NCI-H524 (cell line): Measurements from ENCODE around the gene LRIG3.
"Not testable (repeated sequence)": the region's sequence is repeated elsewhere in the genome, so short reads cannot be mapped to it uniquely, and the experiment has no call there.

Source experiments
- DNase-seq, 2 experiments: peaks; one replicate each; lab custom pipeline; 2025; lab: John Stamatoyannopoulos, UW

The LRIG3 gene

GRCh38 chr12:58860056-58860787 is 60.1 kb downstream of the LRIG3 start:
- DNase-seq, result no peak

- no peak for DNase-seq
Measured at GRCh38 chr12:58858030-58858429, 62.3 kb downstream of the LRIG3 start.

DNA sequence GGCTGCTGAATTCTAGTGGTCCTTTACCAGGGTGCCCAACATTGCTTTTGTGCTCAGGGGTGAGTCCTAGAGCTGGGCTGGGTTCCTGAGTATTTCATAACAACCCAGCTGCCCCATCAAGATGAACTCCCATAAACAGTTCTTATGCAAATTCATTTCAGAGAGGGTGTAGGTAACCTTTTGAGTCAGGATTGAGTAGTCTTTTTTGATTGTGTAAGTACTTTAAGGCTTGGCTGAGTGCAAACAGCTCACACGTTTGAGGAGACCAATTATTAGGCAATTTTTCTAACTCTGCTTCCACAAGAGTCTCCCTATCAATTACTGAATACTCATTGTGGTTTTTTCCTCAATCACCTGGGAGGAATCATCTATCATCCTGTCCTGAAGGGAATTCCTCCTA is 63.1 kb downstream of the LRIG3 start:
- DNase-seq, result not testable (repeated sequence)

- not testable (repeated sequence) for DNase-seq
Measured at GRCh38 chr12:58855630-58856029, 64.7 kb downstream of the LRIG3 start.

- DNase-seq, result no peak
Measured at GRCh38 chr12:58850826-58851225, 69.5 kb downstream of the LRIG3 start.

DNA sequence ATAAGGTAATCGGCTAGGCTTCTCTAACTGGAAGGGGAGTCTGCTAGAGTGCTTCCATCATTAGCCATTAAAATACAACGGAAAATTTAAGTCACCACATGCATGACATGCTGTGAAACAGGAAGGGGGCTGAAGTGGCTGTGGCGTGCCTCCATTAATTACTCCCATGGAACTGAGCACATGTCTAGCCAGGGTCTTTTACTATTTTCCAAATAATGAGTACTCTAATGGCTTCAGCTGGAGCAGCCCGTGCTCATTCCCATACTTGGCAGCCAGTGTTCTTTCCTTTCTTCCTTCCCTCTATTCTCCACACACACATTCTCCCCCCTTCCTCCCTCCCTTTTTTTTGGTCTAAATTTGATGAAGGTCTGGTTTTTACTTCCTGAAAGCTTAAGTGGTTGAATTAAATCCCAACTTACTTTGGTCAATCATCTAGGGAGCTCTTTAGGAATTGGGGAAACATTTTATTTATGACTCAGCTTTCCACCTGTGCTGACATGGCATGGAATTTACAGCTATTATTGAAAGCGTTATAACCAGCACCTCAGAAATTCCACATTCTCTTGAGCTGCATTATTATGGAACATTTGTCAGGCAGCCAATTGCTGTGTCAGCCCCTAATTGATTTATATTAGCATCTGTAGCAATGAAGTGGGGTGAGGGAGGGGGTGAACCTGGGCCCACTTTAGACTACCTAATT is 72.3 kb downstream of the LRIG3 start:
- no peak for DNase-seq

DNA sequence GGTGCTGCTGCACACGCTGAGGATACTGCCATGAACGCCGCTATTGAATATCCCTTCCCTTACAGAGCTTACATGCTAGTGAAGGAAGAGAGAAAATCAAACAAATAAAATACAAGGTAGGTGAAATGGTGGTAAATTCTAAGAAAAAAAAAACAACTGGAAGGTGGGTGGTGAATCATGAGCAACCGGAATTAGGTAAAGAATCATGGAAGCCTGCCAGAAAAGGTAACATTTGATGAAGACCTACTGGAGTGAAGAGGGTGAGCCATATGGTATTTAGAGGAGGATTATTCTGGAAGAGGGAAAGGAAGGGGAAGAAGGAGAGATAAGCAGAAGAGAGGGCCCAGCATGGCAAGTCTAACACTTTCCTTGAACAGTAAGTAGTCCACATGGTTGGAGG is 76.1 kb downstream of the LRIG3 start:
- peak; percentile 40 to 83 for DNase-seq

- no peak for DNase-seq
Measured at GRCh38 chr12:58841058-58841798, 79.1 kb downstream of the LRIG3 start.

- DNase-seq, result no peak
Measured at GRCh38 chr12:58833853-58834252, 86.5 kb downstream of the LRIG3 start.

DNA sequence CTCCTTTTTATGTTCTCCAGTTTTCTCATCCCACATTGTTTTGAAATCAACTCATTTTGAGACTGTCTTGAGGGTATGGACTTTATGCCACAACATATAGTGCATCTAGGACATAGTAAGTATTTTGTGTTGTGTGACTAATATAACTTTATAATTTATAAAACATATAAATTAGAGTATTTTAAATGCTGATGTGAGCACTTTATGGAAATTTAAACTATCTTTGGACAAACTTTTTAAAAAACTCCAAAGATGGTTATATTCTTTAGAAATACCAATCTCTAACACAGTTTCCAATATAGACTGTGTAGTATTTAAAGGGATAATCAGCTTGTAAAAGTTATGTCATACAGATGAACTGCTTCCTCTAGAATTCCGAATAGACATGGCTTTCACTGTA is 87.4 kb downstream of the LRIG3 start:
- no peak for DNase-seq
